ENCODE results near the gene SCGN.

Gene SCGN

GRCh38 chr6:25637960-25638434 is 14.0 kb upstream of the SCGN start:
- DNase-seq (ENCODE audit: insufficient read length, low spot score) (no peak), FAIRE-seq (no peak)

GRCh38 chr6:25639653-25640052 is 12.4 kb upstream of the SCGN start:
- FAIRE-seq = no peak
- DNase-seq (ENCODE audit: insufficient read length, low spot score) = no peak
- TF ChIP-seq POU2F2 (IDR thresholded peaks at IDR 0.05; ENCODE audit: low read depth, low read length) = no peak
- TF ChIP-seq TAF1 (IDR thresholded peaks at IDR 0.05; ENCODE audit: low read depth, low read length) = no peak
- TF ChIP-seq SPI1 (IDR thresholded peaks at IDR 0.05; ENCODE audit: low read depth, low read length) = no peak
- no peak for TF ChIP-seq POLR2A (IDR thresholded peaks at IDR 0.05; ENCODE audit: low read depth, low read length)
- TF ChIP-seq POLR2AphosphoS5 (IDR thresholded peaks at IDR 0.05; ENCODE audit: low read depth, low read length) = no peak
- no peak for TF ChIP-seq PAX5 (IDR thresholded peaks at IDR 0.05; ENCODE audit: insufficient read depth, low read length, severe bottlenecking)

More at GRCh38 chr6:25637960-25638434, 14.0 kb upstream of the SCGN start:
- TF ChIP-seq SPI1 (IDR thresholded peaks at IDR 0.05; ENCODE audit: low read depth, low read length) (no peak), TAF1 (IDR thresholded peaks at IDR 0.05; ENCODE audit: low read depth, low read length) (no peak), POLR2A (IDR thresholded peaks at IDR 0.05; ENCODE audit: low read depth, low read length) (no peak), POU2F2 (IDR thresholded peaks at IDR 0.05; ENCODE audit: low read depth, low read length) (no peak), PAX5 (IDR thresholded peaks at IDR 0.05; ENCODE audit: insufficient read depth, low read length, severe bottlenecking) (no peak)

DNA sequence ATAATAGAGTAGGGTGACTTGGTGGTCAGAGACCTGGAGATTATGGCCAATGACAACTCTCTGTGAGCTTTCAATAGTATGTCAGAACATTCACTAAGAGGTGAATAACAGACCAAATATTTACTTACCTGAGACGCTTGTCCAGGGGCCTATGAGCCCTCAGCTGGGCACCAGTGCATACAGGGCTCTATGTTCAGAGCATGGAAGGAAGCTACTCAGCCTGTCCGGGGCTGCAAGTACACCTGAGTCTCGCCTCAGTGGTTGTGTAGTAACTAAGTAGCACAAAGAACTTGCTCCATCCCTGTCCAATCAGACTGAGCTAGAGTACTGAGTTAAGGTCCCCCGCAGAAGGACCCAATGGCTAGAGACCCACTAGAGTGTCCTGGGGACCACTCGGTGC is 11.6 kb upstream of the SCGN start:
- TF ChIP-seq POLR2A (IDR thresholded peaks at IDR 0.05; ENCODE audit: low read depth, low read length) (no peak), PAX5 (IDR thresholded peaks at IDR 0.05; ENCODE audit: insufficient read depth, low read length, severe bottlenecking) (no peak), TAF1 (IDR thresholded peaks at IDR 0.05; ENCODE audit: low read depth, low read length) (no peak), SPI1 (IDR thresholded peaks at IDR 0.05; ENCODE audit: low read depth, low read length) (no peak), POU2F2 (IDR thresholded peaks at IDR 0.05; ENCODE audit: low read depth, low read length) (no peak), POLR2AphosphoS5 (IDR thresholded peaks at IDR 0.05; ENCODE audit: low read depth, low read length) (no peak)
- DNase-seq (ENCODE audit: insufficient read length, low spot score) (no peak), FAIRE-seq (no peak)

DNA sequence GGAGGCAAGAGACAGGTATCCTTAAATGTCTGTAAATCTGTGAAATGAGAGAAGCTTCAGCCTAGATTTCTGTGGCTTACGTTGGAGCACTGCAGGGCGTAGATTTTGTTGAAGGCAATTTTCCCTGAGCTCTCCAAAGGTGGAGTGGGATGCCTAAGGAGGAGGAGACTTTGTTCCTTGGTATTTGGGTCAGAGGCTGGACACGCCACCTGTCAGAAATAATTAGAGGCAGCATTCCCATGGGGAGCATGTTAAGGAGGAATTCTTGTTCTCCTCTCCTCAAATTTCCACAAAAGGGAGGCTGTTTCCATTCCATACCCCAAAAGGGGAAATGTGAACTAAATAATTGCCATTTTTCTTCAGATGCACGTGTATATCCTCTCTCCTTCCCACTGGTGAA is 11.1 kb upstream of the SCGN start:
- TF ChIP-seq POLR2AphosphoS5 (IDR thresholded peaks at IDR 0.05; ENCODE audit: low read depth, low read length) = no peak
- no peak for TF ChIP-seq POLR2A (IDR thresholded peaks at IDR 0.05; ENCODE audit: low read depth, low read length)
- TF ChIP-seq POU2F2 (IDR thresholded peaks at IDR 0.05; ENCODE audit: low read depth, low read length) = no peak
- no peak for TF ChIP-seq TAF1 (IDR thresholded peaks at IDR 0.05; ENCODE audit: low read depth, low read length)
- TF ChIP-seq PAX5 (IDR thresholded peaks at IDR 0.05; ENCODE audit: insufficient read depth, low read length, severe bottlenecking) = no peak
- no peak for TF ChIP-seq SPI1 (IDR thresholded peaks at IDR 0.05; ENCODE audit: low read depth, low read length)
- no peak for DNase-seq (ENCODE audit: insufficient read length, low spot score)
- FAIRE-seq = no peak

DNA sequence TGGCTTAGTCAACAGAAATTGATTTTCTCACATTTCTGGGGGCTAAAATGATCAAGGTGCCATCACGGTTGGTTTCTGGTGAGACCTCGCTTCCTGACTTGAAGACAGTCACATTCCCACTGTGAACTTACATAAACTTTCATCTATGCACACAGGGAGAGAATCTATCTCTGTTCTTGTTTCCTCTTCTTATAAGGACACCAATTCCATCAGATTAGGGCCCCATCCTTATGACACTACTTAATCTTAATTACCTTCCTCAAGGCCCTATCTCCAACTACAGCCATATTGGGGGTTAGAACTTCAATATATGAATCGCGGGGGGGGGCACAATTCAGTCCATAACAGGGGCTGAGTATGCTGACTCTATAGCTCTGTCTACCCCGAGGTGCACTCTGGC is 10.6 kb upstream of the SCGN start:
- no peak for DNase-seq (ENCODE audit: insufficient read length, low spot score)
- TF ChIP-seq PAX5 (IDR thresholded peaks at IDR 0.05; ENCODE audit: insufficient read depth, low read length, severe bottlenecking) = no peak
- TF ChIP-seq TAF1 (IDR thresholded peaks at IDR 0.05; ENCODE audit: low read depth, low read length) = no peak
- no peak for TF ChIP-seq SPI1 (IDR thresholded peaks at IDR 0.05; ENCODE audit: low read depth, low read length)
- no peak for TF ChIP-seq POU2F2 (IDR thresholded peaks at IDR 0.05; ENCODE audit: low read depth, low read length)
- TF ChIP-seq POLR2AphosphoS5 (IDR thresholded peaks at IDR 0.05; ENCODE audit: low read depth, low read length) = no peak
- TF ChIP-seq POLR2A (IDR thresholded peaks at IDR 0.05; ENCODE audit: low read depth, low read length) = no peak
- FAIRE-seq = no peak

GRCh38 chr6:25641940-25642666 is 9.9 kb upstream of the SCGN start:
- DNase-seq (ENCODE audit: insufficient read length, low spot score) = no peak
- TF ChIP-seq POLR2AphosphoS5 (IDR thresholded peaks at IDR 0.05; ENCODE audit: low read depth, low read length) (no peak), PAX5 (IDR thresholded peaks at IDR 0.05; ENCODE audit: insufficient read depth, low read length, severe bottlenecking) (no peak), SPI1 (IDR thresholded peaks at IDR 0.05; ENCODE audit: low read depth, low read length) (no peak), TAF1 (IDR thresholded peaks at IDR 0.05; ENCODE audit: low read depth, low read length) (no peak), POU2F2 (IDR thresholded peaks at IDR 0.05; ENCODE audit: low read depth, low read length) (no peak), POLR2A (IDR thresholded peaks at IDR 0.05; ENCODE audit: low read depth, low read length) (no peak)
- no peak for FAIRE-seq

- FAIRE-seq (no peak), DNase-seq (ENCODE audit: insufficient read length, low spot score) (no peak)
- TF ChIP-seq POLR2AphosphoS5 (IDR thresholded peaks at IDR 0.05; ENCODE audit: low read depth, low read length) (no peak), POLR2A (IDR thresholded peaks at IDR 0.05; ENCODE audit: low read depth, low read length) (no peak)
Observed at GRCh38 chr6:25642667-25643328, 9.2 kb upstream of the SCGN start.

GRCh38 chr6:25645916-25646315 is 6.1 kb upstream of the SCGN start:
- no peak for TF ChIP-seq TAF1 (IDR thresholded peaks at IDR 0.05; ENCODE audit: low read depth, low read length)
- no peak for TF ChIP-seq POLR2AphosphoS5 (IDR thresholded peaks at IDR 0.05; ENCODE audit: low read depth, low read length)
- no peak for TF ChIP-seq SPI1 (IDR thresholded peaks at IDR 0.05; ENCODE audit: low read depth, low read length)
- no peak for TF ChIP-seq POLR2A (IDR thresholded peaks at IDR 0.05; ENCODE audit: low read depth, low read length)
- TF ChIP-seq PAX5 (IDR thresholded peaks at IDR 0.05; ENCODE audit: insufficient read depth, low read length, severe bottlenecking) = no peak
- TF ChIP-seq POU2F2 (IDR thresholded peaks at IDR 0.05; ENCODE audit: low read depth, low read length) = no peak
- FAIRE-seq (no peak), DNase-seq (ENCODE audit: insufficient read length, low spot score) (no peak)

GRCh38 chr6:25649611-25650010 is 2.4 kb upstream of the SCGN start:
- TF ChIP-seq POLR2AphosphoS5 (IDR thresholded peaks at IDR 0.05; ENCODE audit: low read depth, low read length) (no peak), PAX5 (IDR thresholded peaks at IDR 0.05; ENCODE audit: insufficient read depth, low read length, severe bottlenecking) (no peak), TAF1 (IDR thresholded peaks at IDR 0.05; ENCODE audit: low read depth, low read length) (no peak), SPI1 (IDR thresholded peaks at IDR 0.05; ENCODE audit: low read depth, low read length) (no peak), POLR2A (IDR thresholded peaks at IDR 0.05; ENCODE audit: low read depth, low read length) (no peak), POU2F2 (IDR thresholded peaks at IDR 0.05; ENCODE audit: low read depth, low read length) (no peak)
- no peak for FAIRE-seq
- DNase-seq (ENCODE audit: insufficient read length, low spot score) = no peak

Data from GM12891 (cell line).